Measurements from ENCODE around the gene ATP8A2. TPM values are rescaled to one million over a fixed set of nuclear protein-coding genes. Genes with fewer than 3 reads are reported as not detected.

ATP8A2 gene
- total RNA-seq, 1 experiment from 2014 or later, result not detected

- intact Hi-C loops (cut with micrococcal nuclease; ENCODE audit: unreplicated experiment), result no loop called here
Observed at GRCh38 chr13:26017196-26017921, 645.6 kb downstream of the ATP8A2 start.

More at GRCh38 chr13:26017196-26017921, 645.6 kb downstream of the ATP8A2 start:
- Histone ChIP-seq H3K27ac (ENCODE audit: low read length) (no peak overlapping the region), H3K36me3 (ENCODE audit: control insufficient read depth, insufficient read depth, low read length) (no peaks in the 10 kb centered on the region), H3K4me1 (ENCODE audit: control insufficient read depth, insufficient read depth, low read length) (no peaks in the 10 kb centered on the region), H3K4me3 (ENCODE audit: low read depth in 2 of 2, low read length in 2 of 2) (no peak overlapping the region), H3K9me3 (ENCODE audit: control insufficient read depth, insufficient read depth, low read depth, low read length) (no peaks in the 10 kb centered on the region), H3K27me3 (ENCODE audit: control insufficient read depth, insufficient read depth, low read length) (no peaks in the 10 kb centered on the region; the same call in 1 of the 2 replicates)
- ATAC-seq (no peak), DNase-seq (ENCODE audit: low read depth, low spot score) (no peak)
- POLR2A ChIA-PET, result no interaction called here
- in situ Hi-C loops (cut with HindIII; ENCODE audit: low pct_unique_long_range_greater_than_20kb, low sequenced_read_pairs), result no loop called here
- CTCF ChIA-PET, result no interaction called here
- no TSS peak for BruUV-seq (replicated peaks)
- no peak for TF ChIP-seq TCF7L2 (IDR thresholded peaks at IDR 0.05; ENCODE audit: low read depth, low read length)
- TF ChIP-seq SIN3A (IDR thresholded peaks at IDR 0.05; ENCODE audit: borderline replicate concordance, insufficient read depth, low read depth, low read length), result no peak
- no peak for TF ChIP-seq REST (IDR thresholded peaks at IDR 0.05; ENCODE audit: insufficient read depth in 1 of 2, low read depth in 2 of 2, low read length in 1 of 2)
- TF ChIP-seq POLR2AphosphoS5 (IDR thresholded peaks at IDR 0.05; ENCODE audit: low read depth, low read length), result no peak
- TF ChIP-seq CTCF (IDR thresholded peaks at IDR 0.05), result no peak

Measured in Panc1 (cell line).